Activated CD8-positive, alpha-beta memory T cell treated with anti-CD3 and anti-CD28 coated beads, Interleukin-2, amount 50 U/mL, for 4 hours (primary cell): ENCODE measurements around the gene LCN6.
A peak's percentile ranks its signal among the peaks of the same experiment; 100 is the strongest.
"Not testable (repeated sequence)": the region's sequence is repeated elsewhere in the genome, so short reads cannot be mapped to it uniquely, and the experiment has no call there.

Experiments used
- DNase-seq: peaks from one replicate; pipeline ENCODE4 v3.0.0-alpha.2; 2020

The LCN6 gene

DNA sequence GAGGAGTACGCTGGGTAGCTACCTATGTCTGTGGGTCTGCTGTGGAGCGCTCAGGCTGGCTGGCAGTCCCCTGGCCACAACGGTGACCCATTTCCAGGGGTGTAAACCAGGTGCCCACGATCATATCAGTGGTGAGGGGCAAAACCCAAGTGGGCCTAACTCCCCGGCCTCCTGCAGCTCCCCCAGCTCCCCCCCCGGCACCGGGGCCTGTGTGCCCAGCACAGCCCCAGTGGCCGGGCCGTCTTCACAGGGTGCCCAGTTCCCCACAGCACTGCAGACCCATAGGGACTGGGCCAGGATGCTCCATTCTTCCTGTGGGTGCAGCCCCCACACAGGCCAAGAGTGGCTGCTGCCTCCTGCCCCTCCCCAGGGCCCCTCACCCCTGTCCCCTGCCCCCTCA, 10.7 kb upstream of the LCN6 start:
- DNase-seq, result no peak

- no peak for DNase-seq
Observed at GRCh38 chr9:136757751-136758140, 9.4 kb upstream of the LCN6 start.

DNA sequence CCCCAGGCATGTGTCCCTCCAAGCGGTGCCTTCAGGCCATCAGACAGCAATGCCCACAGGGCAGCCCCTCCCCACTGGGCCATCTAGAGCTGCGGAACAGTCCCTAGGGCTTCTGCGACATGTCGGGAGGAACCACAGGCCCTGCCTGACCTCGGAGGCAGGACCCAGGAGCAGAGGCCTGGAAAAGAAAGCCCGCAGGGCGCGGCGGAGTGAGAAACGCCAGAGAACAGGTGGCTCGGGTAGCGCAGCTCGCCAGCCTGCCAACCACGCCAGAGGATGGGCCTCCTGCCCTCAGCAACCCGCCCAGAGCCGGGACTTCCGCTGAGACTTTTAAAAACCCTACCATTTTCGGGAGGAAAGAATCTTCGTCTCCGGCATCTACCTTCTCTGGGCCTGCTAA, 9.0 kb upstream of the LCN6 start:
- peak; percentile 14 for DNase-seq

DNA sequence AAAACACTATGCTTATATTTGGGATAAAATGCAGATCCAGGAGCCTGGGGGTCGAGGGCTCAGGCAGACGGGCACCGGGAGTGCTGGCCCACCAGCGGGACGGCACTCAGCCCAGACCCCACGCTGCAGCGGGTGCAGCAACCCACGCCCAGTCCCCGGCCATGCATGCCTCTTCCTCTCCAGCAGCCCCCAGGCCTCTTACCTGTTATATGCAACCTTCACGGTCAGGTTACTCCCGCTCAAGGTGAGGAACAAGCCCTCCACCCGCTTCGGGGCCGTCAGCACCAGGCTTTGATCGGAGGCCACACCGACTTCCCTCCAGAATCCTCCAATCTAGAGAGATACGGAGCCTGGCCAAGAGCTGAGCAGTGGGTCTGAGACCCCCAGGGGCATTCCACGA, 8.5 kb upstream of the LCN6 start:
- no peak for DNase-seq

GRCh38 chr9:136756134-136756438, 7.8 kb upstream of the LCN6 start:
- no peak for DNase-seq

GRCh38 chr9:136755302-136756133, 7.2 kb upstream of the LCN6 start:
- DNase-seq, result not testable (repeated sequence)

GRCh38 chr9:136754626-136755301, 6.4 kb upstream of the LCN6 start:
- peak; percentile 13 for DNase-seq

- no peak for DNase-seq
Observed at GRCh38 chr9:136754059-136754572, 5.8 kb upstream of the LCN6 start.

DNA sequence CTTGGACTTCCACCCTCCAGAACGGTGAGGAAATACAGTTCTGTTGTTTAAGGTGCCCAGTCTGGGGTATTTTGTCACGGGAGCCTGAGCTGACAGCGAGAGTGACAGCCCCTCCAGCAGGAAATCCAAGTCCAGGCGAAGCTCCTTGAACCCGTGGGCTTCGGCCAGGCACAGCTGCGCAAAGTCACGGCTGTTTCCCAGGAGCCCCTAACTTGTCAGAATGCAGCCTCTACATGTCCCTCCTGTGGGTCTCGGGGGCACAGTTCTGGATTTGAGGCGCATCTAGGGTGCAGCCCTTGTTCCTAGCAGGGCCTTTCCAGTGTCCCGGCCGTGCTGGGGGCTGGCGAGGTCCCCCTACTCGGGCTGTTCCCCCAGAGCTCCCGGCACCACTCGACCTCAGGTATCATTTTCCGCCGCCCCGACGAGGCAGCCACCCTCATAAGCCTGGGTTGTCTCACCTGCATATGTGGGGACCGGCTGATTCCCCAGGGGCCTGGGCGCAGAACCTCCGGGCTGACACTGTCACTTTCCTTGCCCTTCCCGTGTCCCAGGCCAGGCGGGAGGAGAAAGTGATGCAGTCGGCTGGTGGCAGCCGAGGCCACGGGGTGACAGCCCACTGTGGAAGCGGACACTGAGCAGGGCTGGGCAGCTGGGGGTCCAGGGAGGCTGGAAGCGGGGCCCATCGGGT, 5.2 kb upstream of the LCN6 start:
- peak; percentile 15 for DNase-seq

GRCh38 chr9:136751814-136752213, 3.5 kb upstream of the LCN6 start:
- no peak for DNase-seq

DNA sequence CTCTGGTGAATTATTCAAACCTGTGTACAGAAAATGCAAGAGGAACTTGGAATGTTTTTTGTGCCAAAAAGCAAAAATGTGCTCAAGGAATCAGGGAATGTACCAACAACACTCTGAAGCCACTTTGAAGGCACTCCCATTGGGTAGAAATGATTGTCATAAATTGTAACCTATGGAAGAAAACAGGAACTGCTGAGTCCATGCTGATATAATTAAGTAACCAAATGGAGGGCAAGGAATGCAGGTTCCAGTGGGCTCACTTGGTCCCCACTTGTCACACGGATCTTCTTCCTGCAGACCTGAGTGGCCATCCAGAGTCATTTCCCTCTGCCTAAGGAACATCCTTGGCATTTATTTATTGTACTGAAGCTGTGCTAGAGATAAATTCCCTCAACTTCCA, 2.9 kb upstream of the LCN6 start:
- DNase-seq, result no peak

GRCh38 chr9:136750526-136750925, 2.2 kb upstream of the LCN6 start:
- no peak for DNase-seq

GRCh38 chr9:136748666-136749611, 614 bp upstream of the LCN6 start:
- no peak for DNase-seq

DNA sequence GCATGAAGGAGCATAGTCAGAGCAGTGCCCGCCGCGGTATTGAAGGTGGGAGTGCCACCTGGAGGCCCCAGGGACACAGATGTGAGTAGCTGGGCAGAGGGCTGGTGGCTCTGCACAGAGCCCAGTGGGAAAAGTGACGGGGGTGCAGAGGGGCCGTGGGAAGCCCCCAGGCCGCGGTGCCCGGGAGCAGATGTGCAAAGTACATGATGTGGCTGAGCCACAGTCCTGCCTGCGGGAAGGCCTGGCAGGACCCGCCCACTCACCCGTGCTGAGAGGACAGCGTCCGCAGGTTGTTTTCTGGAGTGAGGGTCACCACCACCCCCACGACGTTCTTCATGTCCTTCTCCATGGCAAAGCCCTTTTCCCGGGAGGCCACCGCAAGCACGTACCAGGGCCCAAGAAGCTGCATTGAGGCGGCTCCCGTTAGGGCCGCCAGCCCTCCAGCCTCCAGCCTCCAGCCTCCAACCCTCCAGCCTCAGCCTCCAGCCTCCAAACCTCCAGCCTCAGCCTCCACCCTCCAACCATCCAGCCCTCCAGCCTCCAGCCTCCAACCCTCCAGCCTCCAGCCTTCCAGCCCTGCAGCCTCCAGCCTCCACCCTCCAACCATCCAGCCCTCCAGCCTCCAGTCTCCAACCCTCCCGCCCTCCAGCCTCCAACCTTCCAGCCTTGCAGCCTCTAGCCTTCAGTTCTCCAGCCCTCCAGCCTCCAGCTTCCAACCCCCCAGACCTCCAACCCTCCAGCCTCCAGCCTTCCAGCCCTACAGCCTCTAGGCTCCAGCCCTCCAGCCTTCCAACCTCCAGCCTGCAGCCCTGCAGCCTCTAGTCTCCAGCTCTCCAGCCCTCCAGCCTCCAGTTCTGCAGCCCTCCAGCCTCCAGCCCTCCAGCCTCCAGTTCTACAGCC, 914 bp downstream of the LCN6 start:
- no peak for DNase-seq

- DNase-seq, result no peak
Observed at GRCh38 chr9:136746621-136747020, 1.7 kb downstream of the LCN6 start.

DNA sequence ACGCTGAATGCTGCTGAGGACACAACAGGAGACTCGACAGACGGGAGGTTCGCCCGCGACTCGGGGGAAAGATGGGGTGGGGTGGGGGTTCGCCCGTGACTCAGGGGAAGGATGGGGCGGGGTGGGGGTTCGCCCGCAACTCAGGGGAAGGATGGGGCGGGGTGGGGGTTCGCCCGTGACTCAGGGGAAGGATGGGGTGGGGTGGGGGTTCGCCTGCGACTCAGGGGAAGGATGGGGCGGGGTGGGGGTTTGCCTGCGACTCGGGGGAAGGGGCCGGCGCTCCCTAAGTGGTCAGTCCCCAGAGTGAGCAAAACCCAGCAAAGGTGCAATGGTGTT, 2.2 kb downstream of the LCN6 start:
- DNase-seq, result no peak

DNA sequence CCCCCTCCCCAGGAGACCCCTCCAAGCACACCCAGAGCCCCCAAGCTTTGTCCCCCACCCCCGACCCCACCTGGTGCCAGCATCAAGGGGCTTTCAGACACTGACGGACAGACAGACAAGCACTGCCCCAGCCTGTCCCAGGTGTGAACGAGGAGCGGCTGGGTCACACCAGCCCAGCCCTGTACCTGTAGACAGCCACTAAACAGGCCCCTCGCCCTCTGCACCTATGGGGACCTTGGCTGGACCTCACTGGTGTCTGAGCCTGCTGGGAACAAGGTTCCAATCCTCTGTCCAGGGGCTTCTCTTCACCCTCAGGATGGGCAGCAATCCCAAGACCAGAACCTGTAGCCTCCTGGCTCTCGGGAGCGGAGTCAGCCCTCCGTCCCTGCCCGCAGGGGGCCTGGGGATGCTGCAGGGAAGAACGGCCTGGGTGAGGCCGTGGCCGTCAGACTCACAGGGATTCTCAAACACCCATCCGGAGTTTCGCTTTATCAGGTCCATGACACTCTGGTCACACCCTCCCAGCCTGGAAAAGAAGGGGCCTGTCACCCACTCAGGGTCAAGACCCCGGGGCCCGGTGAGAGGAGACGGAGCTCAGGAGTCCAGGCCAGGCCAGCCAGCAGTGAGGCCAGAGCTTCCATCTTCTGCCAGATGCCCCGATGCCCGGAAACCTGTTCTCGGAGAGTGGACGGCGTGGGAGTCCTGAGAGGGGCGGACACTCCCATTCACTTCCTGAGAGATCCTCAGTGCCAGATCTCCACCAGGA, 2.8 kb downstream of the LCN6 start:
- DNase-seq, result no peak

GRCh38 chr9:136744773-136745172, 3.6 kb downstream of the LCN6 start:
- DNase-seq, result no peak

GRCh38 chr9:136743639-136744211, 4.6 kb downstream of the LCN6 start:
- DNase-seq, result no peak

- no peak for DNase-seq
Observed at GRCh38 chr9:136742591-136743391, 5.5 kb downstream of the LCN6 start, which contains the start of gene LCN10. LCN10 (minus strand) TSS chr9:136742940; CDS start chr9:136742903, 37 bp downstream.
